Measurements from ENCODE around the gene YTHDF1. TPM values are rescaled to one million over a fixed set of nuclear protein-coding genes. Genes with fewer than 3 reads are reported as not detected.
A peak's percentile ranks its signal among the peaks of the same experiment; 100 is the strongest.

YTHDF1 gene
- total and polyA plus RNA-seq, 8 donors = 11.1 to 24.0 (median 15.9) TPM

DNA sequence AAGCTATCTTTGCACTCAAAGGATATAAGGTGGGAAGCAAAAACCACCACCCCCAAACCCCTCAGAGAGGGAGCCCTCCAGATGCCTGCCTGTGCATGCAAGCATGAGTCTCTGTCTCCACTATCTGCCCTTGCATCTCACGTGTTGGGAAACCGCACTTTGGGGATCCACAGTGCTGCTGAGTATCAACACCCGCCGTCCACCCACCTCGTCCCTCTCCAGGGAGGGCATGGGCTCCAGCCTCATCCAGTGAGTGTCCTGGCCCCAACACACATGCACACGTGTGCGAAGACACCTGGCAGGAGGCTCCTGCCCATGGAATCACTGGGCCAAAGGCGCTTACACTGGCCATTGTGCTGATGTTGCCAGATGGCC lies 3.5 kb upstream of the YTHDF1 start:
- DNase-seq (peak in 1 of 6 donors; percentile 43), ATAC-seq (no peak), FAIRE-seq (no peak)
- H3K36me3 ChIP-seq = no peaks in the 10 kb centered on the region
- no peaks in the 10 kb centered on the region for H3K27me3 ChIP-seq
- H3K4me1 ChIP-seq = peaks cover 0 to 10% (median 5%) of the 10 kb centered on the region in 3 donors
- no peak for TF ChIP-seq CTCF (IDR thresholded peaks at IDR 0.05)
- no peak overlapping the region for H3K27ac ChIP-seq
- H3K9me3 ChIP-seq = no peaks in the 10 kb centered on the region
- WGBS, 2 donors = 58 to 59% methylated on average over 8 of the region's 8 CpGs
- no peak overlapping the region for H3K4me3 ChIP-seq
- intact Hi-C loops (cut with DNase I) = no loop called here

DNA sequence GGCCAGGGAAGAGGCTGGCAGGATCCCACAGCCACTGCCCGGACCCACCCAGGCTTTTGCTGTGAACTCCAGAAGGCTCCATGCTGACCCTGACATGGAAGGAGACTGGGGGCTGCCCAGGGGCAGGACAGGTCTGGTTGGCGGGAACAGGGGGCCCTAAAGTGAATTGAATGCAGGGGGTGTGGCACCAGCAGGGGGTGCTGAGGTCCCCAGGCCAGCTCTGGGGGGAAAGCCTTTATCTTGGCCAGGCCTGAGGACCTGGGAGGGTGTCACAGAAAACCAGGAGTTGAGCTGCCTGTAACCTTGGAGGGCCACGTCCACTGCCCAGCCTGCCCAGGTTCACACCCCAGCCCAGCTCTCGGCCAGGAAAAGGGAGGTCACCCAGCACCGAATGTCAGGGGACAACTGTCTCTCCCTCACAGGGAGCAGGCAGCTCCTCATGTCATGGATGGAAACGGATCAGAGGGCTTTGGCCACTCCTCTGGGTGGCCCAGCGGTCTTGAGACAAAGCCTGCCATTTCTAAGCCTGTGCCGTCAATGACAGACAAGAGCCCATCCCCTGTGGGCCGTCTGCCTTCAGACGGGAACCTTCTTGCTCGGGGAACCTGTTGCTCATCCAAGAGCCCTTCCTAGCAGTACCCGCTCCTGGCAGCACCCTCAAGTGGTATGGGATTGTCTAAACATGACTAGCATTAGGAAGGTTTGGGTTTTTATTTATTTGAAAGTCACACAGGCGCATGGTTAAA lies 2.9 kb upstream of the YTHDF1 start:
- Histone ChIP-seq H3K4me3 (no peak overlapping the region), H3K27ac (no peak overlapping the region), H3K27me3 (no peaks in the 10 kb centered on the region), H3K4me1 (peaks cover 3 to 14% (median 9%) of the 10 kb centered on the region in 3 donors), H3K36me3 (peaks cover 0 to 2% (median under 1%) of the 10 kb centered on the region in 3 donors), H3K9me3 (no peaks in the 10 kb centered on the region)
- ATAC-seq = no peak
- no peak for TF ChIP-seq CTCF (IDR thresholded peaks at IDR 0.05)
- intact Hi-C loops (cut with DNase I) = no loop called here
- no peak for FAIRE-seq
- no peak for DNase-seq
- WGBS, 2 donors = 64 to 67% methylated on average over 13 of the region's 13 CpGs

DNA sequence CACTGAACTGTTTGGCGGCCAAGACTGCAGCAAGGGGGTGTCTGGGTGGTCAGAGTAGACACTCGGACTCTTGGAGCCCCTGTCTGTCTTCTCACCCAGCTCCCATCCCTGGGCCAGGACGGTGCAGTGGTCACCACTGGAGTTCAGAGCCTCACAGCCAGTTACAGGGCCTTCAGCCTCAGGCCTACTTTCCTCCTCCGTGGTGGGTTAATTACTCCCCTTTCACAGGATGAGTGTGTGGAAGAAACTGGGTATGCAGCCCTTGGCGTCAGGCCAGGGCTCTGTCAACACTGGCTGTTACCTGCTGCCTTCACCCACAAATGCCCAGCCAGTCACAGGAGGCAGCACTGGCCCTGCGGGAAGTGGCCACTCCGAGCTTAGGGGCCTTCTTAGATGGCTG lies 1.8 kb upstream of the YTHDF1 start:
- no peak overlapping the region for H3K27ac ChIP-seq

DNA sequence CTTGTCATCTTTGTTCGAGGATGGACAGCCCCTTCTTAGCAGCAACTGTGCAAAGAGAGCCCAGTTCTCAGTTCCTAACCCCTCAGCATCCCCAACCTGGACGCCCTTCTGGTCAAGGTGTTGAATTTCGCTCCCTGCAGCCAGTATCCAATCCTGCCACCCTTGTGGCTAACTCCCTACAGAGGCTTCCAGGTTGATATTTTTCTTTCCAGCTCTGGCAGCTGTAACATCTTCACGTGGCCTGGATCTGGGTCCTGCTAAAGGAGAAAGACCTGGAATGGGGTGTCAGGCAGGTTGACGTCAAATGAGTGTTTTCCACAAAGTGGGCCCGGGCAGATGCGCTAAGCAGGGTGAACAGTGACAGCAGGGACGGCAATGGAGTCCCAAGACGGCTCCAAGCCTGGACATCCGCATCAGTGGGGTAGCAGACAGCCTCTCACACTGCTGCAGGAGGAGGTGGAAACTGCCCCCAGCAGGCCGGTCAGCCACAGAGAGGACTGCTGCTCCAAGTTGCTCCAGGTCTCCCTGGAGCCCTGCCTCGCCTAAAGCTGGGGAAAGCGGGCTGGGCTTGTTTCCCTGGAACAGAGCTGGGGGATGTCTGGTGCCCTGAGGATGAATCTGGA lies 1.0 kb upstream of the YTHDF1 start:
- Histone ChIP-seq H3K4me1 (peaks cover 4 to 26% (median 9%) of the 10 kb centered on the region in 3 donors), H3K27me3 (no peaks in the 10 kb centered on the region), H3K4me3 (peak overlapping the region; percentile 42 to 98 (median 75)), H3K9me3 (no peaks in the 10 kb centered on the region), H3K27ac (peak overlapping the region; percentile 60 to 87 (median 82)), H3K36me3 (peaks cover 4 to 10% (median 6%) of the 10 kb centered on the region in 3 donors)
- 76 to 82% methylated on average over 13 of the region's 13 CpGs for WGBS, 2 donors
- FAIRE-seq (no peak), ATAC-seq (no peak), DNase-seq (peak in 2 of 6 donors; percentile 23 to 72)
- TF ChIP-seq CTCF (IDR thresholded peaks at IDR 0.05) = no peak
- intact Hi-C loops (cut with DNase I) = no loop called here

More for the DNA sequence above, 1.8 kb upstream of the YTHDF1 start:
- no peak for TF ChIP-seq CTCF (IDR thresholded peaks at IDR 0.05)
- Histone ChIP-seq H3K4me1 (peaks cover 4 to 20% (median 9%) of the 10 kb centered on the region in 3 donors), H3K9me3 (no peaks in the 10 kb centered on the region), H3K27me3 (no peaks in the 10 kb centered on the region), H3K4me3 (no peak overlapping the region), H3K36me3 (peaks cover 4 to 9% (median 6%) of the 10 kb centered on the region in 3 donors)
- FAIRE-seq (no peak), ATAC-seq (no peak), DNase-seq (peak in 2 of 6 donors; percentile 26 to 62)
- WGBS, 2 donors = 54 to 63% methylated on average over 7 of the region's 7 CpGs
- intact Hi-C loops (cut with DNase I) = no loop called here
